ENCODE measurements around the gene RAB3B.
A peak's percentile ranks its signal among the peaks of the same experiment; 100 is the strongest.

RAB3B gene

GRCh38 chr1:51990478-51990965 lies at the start of gene RAB3B:
Gene RAB3B, minus strand, starts transcription at chr1:51990700. Its CDS starts 13,583 bp downstream, at chr1:51977117.
- intact Hi-C loops (cut with DNase I; ENCODE audit: low total_unique reads), result no loop called here
- no peaks in the 10 kb centered on the region for H3K9me3 ChIP-seq
- peak; percentile 28 to 68 for DNase-seq
- TF ChIP-seq CTCF (IDR thresholded peaks at IDR 0.05), result no peak
- no peaks in the 10 kb centered on the region for H3K36me3 ChIP-seq
- H3K27ac ChIP-seq, result no peak within 1 kb of the TSS
- H3K27me3 ChIP-seq, result peaks cover 0 to 47% of the 10 kb centered on the region in 2 donors
- H3K4me3 ChIP-seq, result peak within 1 kb of the TSS; percentile 38 to 51
- peaks cover 0 to 11% (median 8%) of the 10 kb centered on the region in 4 donors for H3K4me1 ChIP-seq

- no peaks in the 10 kb centered on the region for H3K27me3 ChIP-seq
- H3K4me1 ChIP-seq, result no peaks in the 10 kb centered on the region
- no peak overlapping the region for H3K27ac ChIP-seq
- intact Hi-C loops (cut with DNase I; ENCODE audit: low total_unique reads), result no loop called here
- H3K4me3 ChIP-seq, result no peak overlapping the region
- no peak for TF ChIP-seq CTCF (IDR thresholded peaks at IDR 0.05)
- DNase-seq, result no peak
- H3K9me3 ChIP-seq, result no peaks in the 10 kb centered on the region
- peaks cover 30 to 47% (median 31%) of the 10 kb centered on the region in 3 donors for H3K36me3 ChIP-seq
Measured at GRCh38 chr1:52037909-52038308, 47.4 kb upstream of the RAB3B start.

GRCh38 chr1:52037402-52037814 lies 46.9 kb upstream of the RAB3B start:
- H3K4me1 ChIP-seq, result peaks cover 0 to 5% (median 4%) of the 10 kb centered on the region in 4 donors
- H3K27me3 ChIP-seq, result no peaks in the 10 kb centered on the region
- intact Hi-C loops (cut with DNase I; ENCODE audit: low total_unique reads), result no loop called here
- no peaks in the 10 kb centered on the region for H3K9me3 ChIP-seq
- no peak for TF ChIP-seq CTCF (IDR thresholded peaks at IDR 0.05)
- H3K27ac ChIP-seq, result no peak overlapping the region
- no peak overlapping the region for H3K4me3 ChIP-seq
- no peak for DNase-seq
- H3K36me3 ChIP-seq, result peaks cover 30 to 47% (median 31%) of the 10 kb centered on the region in 3 donors

- H3K27ac ChIP-seq, result peak overlapping the region; percentile 88
- H3K9me3 ChIP-seq, result no peaks in the 10 kb centered on the region
- H3K4me1 ChIP-seq, result peaks cover 0 to 33% (median 27%) of the 10 kb centered on the region in 4 donors
- no peak for TF ChIP-seq CTCF (IDR thresholded peaks at IDR 0.05)
- intact Hi-C loops (cut with DNase I; ENCODE audit: low total_unique reads), result no loop called here
- H3K36me3 ChIP-seq, result peaks cover 5 to 19% (median 13%) of the 10 kb centered on the region in 3 donors
- no peak for DNase-seq
- H3K4me3 ChIP-seq, result peak overlapping the region; percentile 71 to 86
- no peaks in the 10 kb centered on the region for H3K27me3 ChIP-seq
Measured at GRCh38 chr1:52034050-52034384, 43.5 kb upstream of the RAB3B start.

- H3K36me3 ChIP-seq, result peaks cover 0 to 18% (median 10%) of the 10 kb centered on the region in 3 donors
- no peak for TF ChIP-seq CTCF (IDR thresholded peaks at IDR 0.05)
- peak within 1 kb of the TSS; percentile 88 for H3K27ac ChIP-seq
- intact Hi-C loops (cut with DNase I; ENCODE audit: low total_unique reads), result no loop called here
- peaks cover 0 to 33% (median 27%) of the 10 kb centered on the region in 4 donors for H3K4me1 ChIP-seq
- peak within 1 kb of the TSS; percentile 71 to 86 for H3K4me3 ChIP-seq
- H3K9me3 ChIP-seq, result no peaks in the 10 kb centered on the region
- DNase-seq, result peak; percentile 80 to 90
- H3K27me3 ChIP-seq, result no peaks in the 10 kb centered on the region
Measured at GRCh38 chr1:52033190-52034049, 42.9 kb upstream of the RAB3B start, which contains the start of gene KTI12. Gene KTI12, minus strand, starts transcription at chr1:52033810. Its CDS starts 49 bp downstream, at chr1:52033761.
